GM23248 (cell line): Measurements from ENCODE around the gene B4GALT2.

Experiments used
- EZH2 ChIP-seq: fragments of 200-600 bp; sonication (generic); IDR thresholded peaks from 2 replicates; pipeline ENCODE4 v1.6.1; 2018; ENCODE audit warnings: antibody characterized with exemption, mild to moderate bottlenecking; ENCODE audit not compliant: insufficient read depth, poor library complexity, severe bottlenecking
- EZH2phosphoT487 ChIP-seq: fragments of 200-600 bp; sonication (generic); IDR thresholded peaks from 2 replicates; pipeline ENCODE4 v1.6.1; 2018; ENCODE audit warnings: antibody characterized with exemption, moderate library complexity, mild to moderate bottlenecking, low read depth; ENCODE audit not compliant: insufficient read depth

- TF ChIP-seq EZH2phosphoT487: no peak
- no peak for TF ChIP-seq EZH2
These were observed 35.5 kb downstream of the B4GALT2 start for GRCh38 chr1:44014365-44015104.
